Head of caudate nucleus (tissue), 42 donors: ENCODE measurements around the gene GLOD4.

Source experiments
- DNase-seq, 42 donors: peaks; one replicate each; pipeline versions ENCODE4 v3.0.0 to v3.0.0-alpha.2; 2020 to 2021; ENCODE audit warnings: mixed read lengths in 7 of 42
- intact Hi-C: fragments of 100-400 bp; cut with DNase I; formaldehyde crosslinking; loops from one replicate; pipeline ENCODE4 v1.15.0; 2022

The GLOD4 gene

GRCh38 chr17:728911-729310 lies 53.2 kb downstream of the GLOD4 start:
- intact Hi-C loops = no loop called here
- DNase-seq = no peak

GRCh38 chr17:726271-726919 lies 55.7 kb downstream of the GLOD4 start:
- intact Hi-C loops = no loop called here
- DNase-seq = no peak

DNA sequence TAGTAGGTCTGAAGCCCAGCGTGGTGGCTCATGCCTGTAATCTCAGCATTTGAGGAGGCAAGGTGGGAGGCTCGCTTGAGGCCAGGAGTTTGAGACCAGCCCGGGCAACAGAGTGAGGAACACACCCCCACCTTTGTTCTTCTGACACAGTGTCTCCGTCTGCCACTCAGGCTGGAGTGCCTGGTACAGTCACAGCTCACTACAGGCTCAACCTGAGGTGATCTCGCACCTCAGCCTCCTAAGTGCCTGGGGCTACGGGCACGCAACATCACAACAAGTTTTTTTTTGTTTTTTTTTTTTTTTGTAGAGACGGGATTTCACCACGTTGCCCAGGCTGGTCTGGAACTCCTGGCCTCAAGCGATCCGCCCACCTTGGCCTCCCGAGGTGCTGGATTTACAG lies 56.3 kb downstream of the GLOD4 start:
- intact Hi-C loops = no loop called here
- DNase-seq = no peak

DNA sequence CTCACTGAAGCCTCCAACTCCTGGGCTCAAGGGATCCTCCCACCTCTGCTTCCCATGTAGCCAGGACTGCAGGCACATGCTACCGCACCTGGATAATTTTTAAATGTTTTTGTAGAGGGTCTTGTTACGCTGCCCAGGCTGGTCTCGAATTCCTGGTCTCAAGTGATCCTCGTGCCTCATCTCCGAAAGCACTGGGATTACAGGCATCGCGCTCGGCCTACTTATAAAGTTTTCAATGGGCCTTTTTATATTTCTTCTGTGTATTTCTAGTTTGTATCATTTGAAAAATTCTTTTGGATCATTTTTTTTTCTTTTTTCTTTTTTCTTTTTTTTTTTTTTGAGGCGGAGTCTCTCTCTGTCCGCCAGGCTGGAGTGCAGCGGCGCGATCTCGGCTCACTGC lies 57.0 kb downstream of the GLOD4 start:
- no peak for DNase-seq
- intact Hi-C loops = no loop called here

DNA sequence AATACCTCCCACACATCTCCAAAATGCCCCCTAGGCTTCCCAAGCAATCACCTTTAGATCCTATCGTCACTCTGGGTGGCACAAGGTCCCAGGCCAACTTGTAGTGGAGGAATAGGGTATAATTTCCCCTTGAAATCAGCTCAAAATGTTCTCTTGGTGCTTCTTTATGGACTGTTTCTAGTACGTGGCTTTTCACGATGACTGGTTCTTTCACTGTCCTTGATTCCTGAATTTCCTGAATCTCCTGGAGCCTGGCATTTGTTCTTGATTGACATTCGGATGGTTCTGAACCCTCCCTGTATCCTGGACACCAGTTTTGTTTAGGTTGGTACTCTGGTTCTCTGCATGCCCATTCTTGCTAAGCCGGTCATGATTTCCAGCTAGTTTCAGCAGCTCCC lies 60.5 kb downstream of the GLOD4 start:
- DNase-seq = no peak
- intact Hi-C loops = no loop called here

DNA sequence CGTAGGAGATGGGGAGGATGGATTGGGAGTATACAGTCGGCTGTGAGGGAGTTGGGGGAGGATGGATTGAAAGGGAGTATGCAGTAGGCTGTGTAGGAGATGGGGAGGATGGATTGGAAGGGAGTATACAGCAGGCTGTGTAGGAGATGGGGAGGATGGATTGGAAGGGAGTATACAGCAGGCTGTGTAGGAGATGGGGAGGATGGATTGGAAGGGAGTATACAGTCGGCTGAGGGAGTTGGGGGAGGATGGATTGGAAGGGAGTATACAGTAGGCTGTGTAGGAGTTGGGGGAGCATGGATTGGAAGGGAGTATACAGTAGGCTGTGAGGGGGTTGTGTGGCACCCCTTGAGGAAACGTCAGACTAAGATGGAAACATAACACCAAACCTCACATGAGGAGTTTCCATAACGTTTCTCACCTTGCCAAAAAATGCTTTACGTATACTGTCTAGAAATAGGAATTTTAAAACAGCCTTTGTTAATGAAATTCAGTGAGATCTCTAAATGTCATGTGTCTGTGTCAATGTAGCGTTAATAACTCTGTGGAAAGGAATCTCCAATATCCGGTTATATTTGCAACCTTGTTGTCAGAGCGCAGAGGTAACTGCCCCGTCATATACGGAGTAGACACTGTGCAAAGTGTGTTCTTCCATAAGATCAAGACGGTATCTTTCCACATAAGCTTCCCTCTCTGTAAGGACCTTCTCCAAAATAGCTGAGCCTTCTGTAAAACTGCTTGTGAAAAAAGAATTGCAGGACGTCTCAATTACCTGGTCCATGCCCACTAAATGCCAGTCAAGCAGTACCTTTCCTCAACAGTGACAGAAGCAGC lies 61.2 kb downstream of the GLOD4 start:
- no peak for DNase-seq
- intact Hi-C loops = no loop called here

- DNase-seq = no peak
- intact Hi-C loops = no loop called here
Measured at GRCh38 chr17:718075-718474, 64.0 kb downstream of the GLOD4 start.
